Measurements from ENCODE around the gene GOLM1. TPM values are rescaled to one million over a fixed set of nuclear protein-coding genes. Genes with fewer than 3 reads are reported as not detected.

GOLM1 gene
- total and polyA plus RNA-seq, 2 of the 8 experiments (the other 6 are each of a cell fraction or from before 2014, with no cell fraction given): 45.9 to 88.9 TPM

DNA sequence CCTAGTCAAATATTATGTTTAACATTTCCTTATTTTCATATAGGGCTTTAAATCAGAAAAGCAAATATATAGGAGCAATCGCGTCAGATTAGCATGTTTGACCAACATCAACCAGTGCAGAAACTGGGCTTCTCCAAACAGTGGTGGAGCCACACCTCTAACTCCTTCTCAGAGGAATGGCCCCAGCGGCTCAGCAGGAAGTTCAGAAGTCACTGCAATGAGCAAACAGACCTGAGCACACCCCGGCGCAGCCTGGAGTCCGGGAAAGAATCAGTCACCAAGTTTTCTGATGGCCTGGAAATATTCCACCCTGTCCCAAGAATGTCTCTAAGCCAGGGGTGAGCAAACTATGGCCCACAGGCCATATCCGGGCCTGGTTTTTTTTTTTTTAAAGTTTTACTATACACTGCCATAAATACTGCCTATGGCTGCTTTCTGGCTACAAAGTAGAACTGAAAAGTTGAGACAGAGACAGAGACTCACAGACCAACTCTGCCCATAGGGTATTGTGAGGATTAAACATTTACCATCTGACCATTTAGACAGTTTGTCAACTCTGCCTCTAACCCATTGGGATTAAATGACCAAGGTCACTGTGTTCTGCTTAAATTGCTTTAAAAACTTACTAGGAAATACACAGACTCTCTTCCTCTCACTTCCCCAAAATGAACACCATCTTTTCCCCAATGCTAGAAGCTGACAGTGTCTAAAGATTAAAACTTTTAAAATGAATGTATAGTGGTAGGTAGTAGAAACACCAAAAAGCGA lies 5.4 kb downstream of the GOLM1 start:
- H4K8ac ChIP-seq (ENCODE audit: extremely low read depth, insufficient read depth, low read length): no peak overlapping the region
- H3K79me1 ChIP-seq (ENCODE audit: low read depth, low read length): peaks cover 4% of the 10 kb centered on the region; the same call in 1 of the 2 replicates
- no peak overlapping the region for H3K27ac ChIP-seq (ENCODE audit: low read depth, low read length)
- H2AFZ ChIP-seq (ENCODE audit: low read length): no peak overlapping the region
- no peak overlapping the region for H3K9ac ChIP-seq (replicated peaks in 1 of 4; ENCODE audit: extremely low read depth in 1 of 4, low read depth in 3 of 4, low read length in 3 of 4)
- no peak overlapping the region for H2BK15ac ChIP-seq (ENCODE audit: low read length)
- no peak for FAIRE-seq
- peaks cover 0 to 10% of the 10 kb centered on the region in 2 experiments; a peak in 1 of 4 replicates for H3K9me3 ChIP-seq (ENCODE audit: insufficient read depth in 2 of 2, low read depth in 1 of 2, low read length in 1 of 2)
- no peak for DNase-seq (ENCODE audit: low read depth in 1 of 2, low spot score in 2 of 2)
- CTCF ChIA-PET (ENCODE audit: partially characterized antibody): interaction anchor here (0.7 kb wide), 1 partner anchor 18 kb away, joined by 4 read pairs; no protein-coding TSS in a partner anchor
- H3K14ac ChIP-seq (ENCODE audit: insufficient read length): no peak overlapping the region
- WGBS, 2 experiments (ENCODE audit: extremely low coverage in 1 of 2, insufficient coverage in 1 of 2, insufficient read length in 1 of 2, insufficient replicate concordance in 2 of 2, low coverage in 1 of 2, low lambda C conversion rate in 2 of 2, missing lambda C conversion rate in 1 of 2): 86% methylated on average over 8 of the region's 8 CpGs; no CpG with 5 or more reads in 1 of the 2 experiments
- H3K23me2 ChIP-seq (ENCODE audit: low read depth, low read length): peaks cover 3% of the 10 kb centered on the region; the same call in 1 of the 2 replicates
- no peak overlapping the region for H3K4ac ChIP-seq (replicated peaks; ENCODE audit: insufficient read length, low read depth, low read length)
- no peak overlapping the region for H2BK20ac ChIP-seq (ENCODE audit: low read length)
- H3K56ac ChIP-seq (replicated peaks; ENCODE audit: insufficient read length, low read depth, low read length): no peak overlapping the region
- no peak overlapping the region for H3K4me2 ChIP-seq (ENCODE audit: insufficient read depth in 1 of 2, low read depth in 2 of 2, low read length in 2 of 2)
- no peak overlapping the region for H4K91ac ChIP-seq (replicated peaks; ENCODE audit: insufficient read length, low read length)
- no peak overlapping the region for H3K18ac ChIP-seq (ENCODE audit: extremely low read depth, low read length)
- no peaks in the 10 kb centered on the region; a peak in 1 of 7 replicates for H3K27me3 ChIP-seq (replicated peaks in 1 of 4; ENCODE audit: control insufficient read depth in 3 of 4, extremely low read depth in 1 of 4, insufficient read depth in 3 of 4, low read length in 3 of 4)
- peaks cover 0 to 6% (median 0%) of the 10 kb centered on the region in 4 experiments; a peak in 5 of 7 replicates for H3K4me1 ChIP-seq (replicated peaks in 1 of 4; ENCODE audit: control insufficient read depth in 3 of 4, insufficient read depth in 4 of 4, low read length in 3 of 4)
- H3K23ac ChIP-seq (ENCODE audit: insufficient read length): no peak overlapping the region
- peaks cover 0 to 11% of the 10 kb centered on the region in 2 experiments for H4K20me1 ChIP-seq (replicated peaks in 1 of 2; ENCODE audit: control insufficient read depth in 1 of 2, insufficient read depth in 2 of 2, low read length in 2 of 2)
- no peaks in the 10 kb centered on the region; a peak in 1 of 8 replicates for H3K36me3 ChIP-seq (ENCODE audit: control insufficient read depth in 2 of 4, insufficient read depth in 4 of 4, low read length in 3 of 4)
- no peak overlapping the region for H4K5ac ChIP-seq (ENCODE audit: insufficient read length, low read depth, low read length)
- POLR2A ChIA-PET (ENCODE audit: partially characterized antibody): no interaction called here
- no peak overlapping the region for H2BK12ac ChIP-seq (ENCODE audit: low read depth, low read length)
- H2BK120ac ChIP-seq (replicated peaks; ENCODE audit: low read depth, low read length): no peak overlapping the region
- H2AK5ac ChIP-seq (ENCODE audit: low read depth, low read length): no peak overlapping the region
- H2BK5ac ChIP-seq (ENCODE audit: low read depth, low read length): no peak overlapping the region
- peaks cover 5 to 70% of the 10 kb centered on the region in 2 experiments; a peak in 3 of 4 replicates for H3K79me2 ChIP-seq (ENCODE audit: control insufficient read depth in 1 of 2, insufficient read depth in 2 of 2, low read length in 2 of 2)
- H3K4me3 ChIP-seq (ENCODE audit: extremely low read depth in 1 of 4, insufficient read depth in 2 of 4, low read depth in 3 of 4, low read length in 4 of 4): no peak overlapping the region
- no peak for TF ChIP-seq CHD2 (IDR thresholded peaks at IDR 0.05; ENCODE audit: low read length)
- no peak for TF ChIP-seq SUZ12 (IDR thresholded peaks at IDR 0.05; ENCODE audit: low read length)
- no peak for TF ChIP-seq KDM5A (IDR thresholded peaks at IDR 0.05; ENCODE audit: low read length)
- TF ChIP-seq ASH2L (IDR thresholded peaks at IDR 0.05; ENCODE audit: low read length): no peak
- TF ChIP-seq CBX8 (IDR thresholded peaks at IDR 0.05; ENCODE audit: borderline replicate concordance, low read depth, low read length): no peak
- TF ChIP-seq SP1 (IDR thresholded peaks at IDR 0.05; ENCODE audit: low read depth, low read length): no peak
- no peak for TF ChIP-seq POLR2A (IDR thresholded peaks at IDR 0.05; ENCODE audit: control extremely low read depth in 1 of 2, low read depth in 2 of 2, low read length in 2 of 2)
- no peak for TF ChIP-seq SIN3A (conservative IDR thresholded peaks at IDR 0.05 in 1 of 2, IDR thresholded peaks at IDR 0.05 in 1 of 2; ENCODE audit: low read depth in 1 of 2, low read length in 2 of 2)
- TF ChIP-seq SIRT6 (IDR thresholded peaks at IDR 0.05; ENCODE audit: low read length): no peak
- TF ChIP-seq EP300 (IDR thresholded peaks at IDR 0.05; ENCODE audit: borderline replicate concordance in 1 of 2, low read depth in 2 of 2, low read length in 2 of 2): no peak
- TF ChIP-seq MAFK (IDR thresholded peaks at IDR 0.05; ENCODE audit: low read depth, low read length): no peak
- no peak for TF ChIP-seq PHF8 (conservative IDR thresholded peaks at IDR 0.05; ENCODE audit: low read depth, low read length)
- no peak for TF ChIP-seq RBBP5 (IDR thresholded peaks at IDR 0.05; ENCODE audit: borderline replicate concordance, low read depth, low read length)
